K562 (cell line): Measurements from ENCODE around the gene RNF187. TPM values are rescaled to one million over a fixed set of nuclear protein-coding genes. Genes with fewer than 3 reads are reported as not detected.
A peak's percentile ranks its signal among the peaks of the same experiment; 100 is the strongest.

Source experiments
- ATAC-seq: fragments of 200-7000 bp; cut with Tn5 transposase; 3 replicates; pipeline ENCODE4 v1.9.1; 2020; ENCODE audit warnings: moderate library complexity
- BruUV-seq: library from RNA; stranded (reverse); fragments of 400-500 nt; replicated peaks from 2 replicates; lab custom pipeline; 2021; lab: Mats Ljungman, UMichigan
- CTCF ChIA-PET: fragments of 300-600 bp; formaldehyde crosslinking; extraction: SDS; loops from one replicate; lab custom pipeline; 2021; ENCODE audit warnings: low intra/inter-chr PET ratio; lab: Yijun Ruan, JAX
- POLR2A ChIA-PET: fragments of 300-600, 350-650 bp; sonication (Branson Sonifier 250); formaldehyde crosslinking; extraction: SDS; loops from one replicate; lab custom pipeline; 2021; ENCODE audit warnings: antibody characterized with exemption, inconsistent platforms; lab: Yijun Ruan, JAX
- DNase-seq, 4 experiments: peaks; one replicate each; pipeline versions ENCODE4 v3.0.0 to v3.0.0-alpha.2; 2011 to 2018; ENCODE audit warnings: low spot score in 3 of 4, mixed read lengths in 3 of 4; ENCODE audit errors: extremely low read depth in 1 of 4
- FAIRE-seq: peaks from 2 replicates; lab custom pipeline; 2011; peaks lifted over from hg19 to GRCh38; lab: Jason Lieb, UNC
- H2AFZ ChIP-seq: 2 replicates; pipeline ENCODE4 v1.6.0; 2011; ENCODE audit warnings: low read depth, low read length, control low read depth, inconsistent platforms
- H3K27ac ChIP-seq: fragments of 200-600 bp; 3 replicates; pipeline ENCODE4 v1.8.0; 2011; ENCODE audit warnings: low read depth, mild to moderate bottlenecking, control low read depth, inconsistent platforms, low read length, moderate library complexity, mixed read lengths; ENCODE audit errors: extremely low read depth
- H3K27me3 ChIP-seq, 2 experiments: fragments of 300-600 bp in 1 of 2; 2 replicates in 1 of 2; 3 replicates in 1 of 2; pipeline versions ENCODE4 v1.6.0 to v1.8.0; 2011; ENCODE audit warnings: inconsistent platforms in 2 of 2, low read length in 2 of 2, mild to moderate bottlenecking in 1 of 2, mixed read lengths in 1 of 2, moderate library complexity in 1 of 2; ENCODE audit not compliant: control insufficient read depth in 2 of 2, insufficient read depth in 2 of 2
- H3K36me3 ChIP-seq: fragments of 300-600 bp; 3 replicates; pipeline ENCODE4 v1.8.0; 2011; ENCODE audit warnings: mild to moderate bottlenecking, low read length, inconsistent platforms; ENCODE audit not compliant: control insufficient read depth, insufficient read depth
- H3K4me1 ChIP-seq, 2 experiments: fragments of 200-600 bp in 1 of 2; replicated peaks in 1 of 2; 2 replicates in 1 of 2; 3 replicates in 1 of 2; pipeline versions ENCODE4 v1.5.1 to v1.8.0; 2011; ENCODE audit warnings: inconsistent platforms in 2 of 2, low read length in 2 of 2, mild to moderate bottlenecking in 1 of 2, mixed read lengths in 1 of 2, moderate library complexity in 1 of 2; ENCODE audit not compliant: control insufficient read depth in 2 of 2, insufficient read depth in 2 of 2
- H3K4me2 ChIP-seq: 2 replicates; pipeline ENCODE4 v1.6.1; 2011; ENCODE audit warnings: low read length, control low read depth, inconsistent platforms, mixed read lengths; ENCODE audit not compliant: insufficient read depth
- H3K4me3 ChIP-seq: fragments of 200-600 bp; sonication (generic), shearing (Covaris generic); 2 replicates; pipeline ENCODE4 v1.5.1; 2016; ENCODE audit warnings: control low read depth, inconsistent platforms
- H3K79me2 ChIP-seq: fragments of 200-600 bp; 3 replicates; pipeline ENCODE4 v1.8.0; 2011; ENCODE audit warnings: low read length, inconsistent platforms; ENCODE audit not compliant: control insufficient read depth, insufficient read depth
- H3K9ac ChIP-seq, 2 experiments: 2 replicates each; pipeline versions ENCODE4 v1.6.0 to v1.6.1; 2011; ENCODE audit warnings: low read depth in 2 of 2, low read length in 2 of 2, control low read depth in 1 of 2, inconsistent platforms in 1 of 2, mild to moderate bottlenecking in 1 of 2, mixed read lengths in 1 of 2; ENCODE audit not compliant: insufficient read depth in 1 of 2
- H3K9me1 ChIP-seq: one replicate; pipeline ENCODE4 v1.6.0; 2011; ENCODE audit warnings: inconsistent platforms, mild to moderate bottlenecking, low read length, moderate library complexity; ENCODE audit not compliant: control insufficient read depth, insufficient read depth
- H3K9me3 ChIP-seq: replicated peaks from 2 replicates; pipeline ENCODE4 v1.5.1; 2011; ENCODE audit warnings: low read depth, low read length, inconsistent platforms; ENCODE audit not compliant: control insufficient read depth, insufficient read depth
- H4K20me1 ChIP-seq: replicated peaks from 2 replicates; pipeline ENCODE4 v1.6.1; 2011; ENCODE audit warnings: low read length, inconsistent platforms, mixed read lengths; ENCODE audit not compliant: control insufficient read depth, insufficient read depth
- ARHGAP35 ChIP-seq: fragments of 450-650 bp; IDR thresholded peaks from 2 replicates; pipeline ENCODE4 v1.6.1; 2018; ENCODE audit not compliant: partially characterized antibody
- ETS1 ChIP-seq: conservative IDR thresholded peaks from 2 replicates; pipeline ENCODE4 v1.6.1; 2011; ENCODE audit warnings: low read depth, mild to moderate bottlenecking, low read length; ENCODE audit not compliant: control insufficient read depth
- OTX1 ChIP-seq: fragments of 450-650 bp; formaldehyde crosslinking; IDR thresholded peaks from 2 replicates; pipeline ENCODE4 v1.4.0; 2022; ENCODE audit warnings: mild to moderate bottlenecking
- ZBTB26 ChIP-seq: fragments of 450-650 bp; formaldehyde crosslinking; IDR thresholded peaks from 2 replicates; pipeline ENCODE4 v1.4.0; 2022; ENCODE audit warnings: missing genetic modification characterization
- ZNF407 ChIP-seq: fragments of 450-650 bp; IDR thresholded peaks from 2 replicates; pipeline ENCODE4 v1.6.1; 2016; ENCODE audit warnings: low read depth
- WGBS: fragments of 100-300 bp; shearing (Covaris generic); methylation state at CpG from one replicate; pipeline ENCODE4 v1.1.6; 2016; ENCODE audit warnings: low coverage, mixed read lengths; ENCODE audit not compliant: insufficient coverage; ENCODE audit errors: missing lambda C conversion rate; 5-methylcytosine and 5-hydroxymethylcytosine counted together
- in situ Hi-C: fragments of 300-500 bp; cut with MboI; formaldehyde crosslinking; loops from 4 replicates; pipeline ENCODE4 v1.15.0; 2018; ENCODE audit warnings: inconsistent platforms, mixed read lengths
- intact Hi-C: fragments of 100-400 bp; cut with micrococcal nuclease; formaldehyde crosslinking; loops from 2 replicates; pipeline ENCODE4 v1.14.2; 2022
- polyA plus RNA-seq, 8 experiments: library from polyadenylated mRNA; depleted of rRNA in 4 of 8; stranded (reverse) in 5 of 8; unstranded in 3 of 8; fragments of >200 nt; fragmentation: Nextera tagmentation in 2 of 8; fragmentation: Illumina TruSeq in 1 of 8; extraction: Ambion mirVana in 2 of 8; extraction: Trizol in 1 of 8; gene quantifications; 2 replicates each; pipeline versions ENCODE4 v1.2.1 to v1.2.3, GENCODE V29; 2011 to 2014; ENCODE audit warnings: inconsistent platforms in 1 of 8, missing spikeins in 1 of 8
- total RNA-seq, 7 experiments: library from RNA; depleted of rRNA in 6 of 7; stranded (reverse); fragments of >200 nt in 6 of 7; fragmentation: Illumina TruSeq in 2 of 7; extraction: Trizol in 2 of 7; gene quantifications; 2 replicates each; pipeline versions ENCODE4 v1.2.1 to v1.2.3, GENCODE V29; 2011 to 2021; ENCODE audit warnings: low replicate concordance in 1 of 7
- TF ChIP-seq, protein P1 (sequence below): fragments of 250-450 bp; sonication (Bioruptor Pico); IDR thresholded peaks from 2 replicates; pipeline ENCODE4 v1.4.0; 2020
- TF ChIP-seq, protein P2 (sequence below), 2 experiments: IDR thresholded peaks; 2 replicates each; pipeline ENCODE4 v1.6.1; 2011; ENCODE audit warnings: borderline replicate concordance in 1 of 2, control low read depth in 1 of 2, low read depth in 1 of 2, low read length in 1 of 2, mild to moderate bottlenecking in 1 of 2, mixed read lengths in 1 of 2, moderate library complexity in 1 of 2; ENCODE audit not compliant: insufficient read depth in 1 of 2, insufficient read length in 1 of 2, poor library complexity in 1 of 2, severe bottlenecking in 1 of 2; ENCODE audit errors: extremely low read depth in 1 of 2

RNF187 gene
- total and polyA plus RNA-seq, 9 of the 15 experiments (the other 6 are each of a cell fraction or from before 2014, with no cell fraction given): 2.3 to 119 (median 41.9) TPM

DNA sequence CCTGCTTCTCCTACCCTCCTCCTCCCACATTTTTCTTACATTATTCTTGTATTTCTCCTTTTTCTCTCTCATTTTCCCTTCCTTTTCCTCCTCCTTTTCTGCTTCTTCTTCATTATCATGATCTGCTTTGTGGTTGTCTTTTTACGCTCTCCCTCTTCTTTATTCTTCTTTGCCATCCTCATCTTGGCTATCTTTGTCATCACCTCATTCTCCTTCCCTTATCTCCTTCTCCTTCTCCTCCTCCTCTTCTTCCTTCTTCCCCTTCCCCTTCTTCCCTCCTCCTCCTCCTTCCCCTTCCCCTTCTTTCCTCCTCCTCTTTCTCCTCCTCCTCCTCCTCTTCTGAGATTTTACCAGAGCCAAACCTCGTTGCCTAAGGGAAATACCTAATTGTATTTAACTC is 30.5 kb downstream of the RNF187 start:
- ChIA-PET CTCF (no interaction called here), POLR2A (interaction anchor here (1.5 kb wide), 1 partner anchor 308 kb away, joined by 6 read pairs; no protein-coding TSS in a partner anchor)
- Histone ChIP-seq H3K9ac (no peak overlapping the region), H3K79me2 (no peaks in the 10 kb centered on the region), H3K9me1 (no peaks in the 10 kb centered on the region), H3K4me3 (no peak overlapping the region), H3K9me3 (no peaks in the 10 kb centered on the region), H3K27me3 (peaks cover 0 to 2% of the 10 kb centered on the region in 2 experiments; a peak in 1 of 5 replicates), H2AFZ (no peak overlapping the region), H3K36me3 (no peaks in the 10 kb centered on the region), H3K4me1 (peaks cover 20 to 23% of the 10 kb centered on the region in 2 experiments), H3K27ac (no peak overlapping the region), H4K20me1 (no peaks in the 10 kb centered on the region), H3K4me2 (no peak overlapping the region)
- DNase-seq: no peak
- intact Hi-C loops (loop anchor here (5.0 kb wide), 2 partner anchors 305 to 520 kb away; no protein-coding TSS in a partner anchor), in situ Hi-C loops (loop anchor here (5.0 to 10.0 kb wide), 4 partner anchors 183 to 755 kb away; no protein-coding TSS in a partner anchor)
- no peak for ATAC-seq
- no peak for FAIRE-seq
- BruUV-seq: no TSS peak
- WGBS: 0% methylated on average over 2 of the region's 2 CpGs
- TF ChIP-seq OTX1 (CRISPR knock-in tag): 0 out of 2 replicates have a peak, but pooled peaks have one; percentile 33
- TF ChIP-seq ARHGAP35: peak; percentile 18
- TF ChIP-seq ZBTB26 (CRISPR knock-in tag): peak; percentile 62; the same call in 1 of the 2 replicates
- TF ChIP-seq, protein P1, sequence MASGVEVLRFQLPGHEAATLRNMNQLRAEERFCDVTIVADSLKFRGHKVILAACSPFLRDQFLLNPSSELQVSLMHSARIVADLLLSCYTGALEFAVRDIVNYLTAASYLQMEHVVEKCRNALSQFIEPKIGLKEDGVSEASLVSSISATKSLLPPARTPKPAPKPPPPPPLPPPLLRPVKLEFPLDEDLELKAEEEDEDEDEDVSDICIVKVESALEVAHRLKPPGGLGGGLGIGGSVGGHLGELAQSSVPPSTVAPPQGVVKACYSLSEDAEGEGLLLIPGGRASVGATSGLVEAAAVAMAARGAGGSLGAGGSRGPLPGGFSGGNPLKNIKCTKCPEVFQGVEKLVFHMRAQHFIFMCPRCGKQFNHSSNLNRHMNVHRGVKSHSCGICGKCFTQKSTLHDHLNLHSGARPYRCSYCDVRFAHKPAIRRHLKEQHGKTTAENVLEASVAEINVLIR (CRISPR knock-in tag): no peak
- TF ChIP-seq ETS1: no peak
- TF ChIP-seq, protein P2, sequence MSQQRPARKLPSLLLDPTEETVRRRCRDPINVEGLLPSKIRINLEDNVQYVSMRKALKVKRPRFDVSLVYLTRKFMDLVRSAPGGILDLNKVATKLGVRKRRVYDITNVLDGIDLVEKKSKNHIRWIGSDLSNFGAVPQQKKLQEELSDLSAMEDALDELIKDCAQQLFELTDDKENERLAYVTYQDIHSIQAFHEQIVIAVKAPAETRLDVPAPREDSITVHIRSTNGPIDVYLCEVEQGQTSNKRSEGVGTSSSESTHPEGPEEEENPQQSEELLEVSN (IDR thresholded peaks at IDR 0.05; ENCODE audit: borderline replicate concordance in 1 of 2, extremely low read depth in 1 of 2, insufficient read depth in 1 of 2, insufficient read length in 1 of 2, low read depth in 1 of 2, low read length in 1 of 2, poor library complexity in 1 of 2, severe bottlenecking in 1 of 2): no peak
- TF ChIP-seq ZNF407: no peak
